GM20000 (cell line): Measurements from ENCODE around the gene TSPY9.
"Not testable (repeated sequence)": the region's sequence is repeated elsewhere in the genome, so short reads cannot be mapped to it uniquely, and the experiment has no call there.

Source experiments
- DNase-seq: peaks from one replicate; pipeline ENCODE4 v3.0.0; 2012; ENCODE audit warnings: low spot score

The TSPY9 gene, protein sequence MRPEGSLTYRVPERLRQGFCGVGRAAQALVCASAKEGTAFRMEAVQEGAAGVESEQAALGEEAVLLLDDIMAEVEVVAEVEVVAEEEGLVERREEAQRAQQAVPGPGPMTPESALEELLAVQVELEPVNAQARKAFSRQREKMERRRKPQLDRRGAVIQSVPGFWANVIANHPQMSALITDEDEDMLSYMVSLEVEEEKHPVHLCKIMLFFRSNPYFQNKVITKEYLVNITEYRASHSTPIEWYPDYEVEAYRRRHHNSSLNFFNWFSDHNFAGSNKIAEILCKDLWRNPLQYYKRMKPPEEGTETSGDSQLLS

DNA sequence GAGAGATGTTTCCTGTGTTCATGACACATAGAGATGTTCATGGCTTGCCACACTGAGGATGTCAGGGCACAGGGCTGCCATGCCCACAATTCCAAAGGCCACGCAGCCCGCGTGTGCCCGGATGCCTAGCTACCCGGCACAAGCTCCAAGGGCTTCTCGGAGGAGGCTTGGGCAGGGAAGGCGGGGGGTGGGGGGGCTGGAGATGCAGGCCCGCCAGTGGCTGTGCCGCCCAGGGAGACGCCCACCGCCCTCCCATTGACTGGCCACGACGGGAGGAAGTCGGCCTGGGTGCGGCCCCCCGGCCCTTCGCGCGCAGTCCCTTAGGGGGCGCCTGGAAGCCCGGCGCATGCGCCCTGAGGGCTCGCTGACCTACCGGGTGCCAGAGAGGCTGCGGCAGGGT, at the start of gene TSPY9:
TSS of gene TSPY9 (plus strand) at position 301 of the 400 bp plus-strand sequence. CDS start at position 347, 46 bp downstream.
- DNase-seq, result not testable (repeated sequence)

DNA sequence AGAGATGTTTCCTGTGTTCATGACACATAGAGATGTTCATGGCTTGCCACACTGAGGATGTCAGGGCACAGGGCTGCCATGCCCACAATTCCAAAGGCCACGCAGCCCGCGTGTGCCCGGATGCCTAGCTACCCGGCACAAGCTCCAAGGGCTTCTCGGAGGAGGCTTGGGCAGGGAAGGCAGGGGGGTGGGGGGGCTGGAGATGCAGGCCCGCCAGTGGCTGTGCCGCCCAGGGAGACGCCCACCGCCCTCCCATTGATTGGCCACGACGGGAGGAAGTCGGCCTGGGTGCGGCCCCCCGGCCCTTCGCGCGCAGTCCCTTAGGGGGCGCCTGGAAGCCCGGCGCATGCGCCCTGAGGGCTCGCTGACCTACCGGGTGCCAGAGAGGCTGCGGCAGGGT, 20.4 kb upstream of the TSPY9 start, which contains the start of gene TSPY1:
TSS of gene TSPY1 (plus strand) at position 301 of the 400 bp plus-strand sequence. CDS start at position 347, 46 bp downstream.
- not testable (repeated sequence) for DNase-seq

DNA sequence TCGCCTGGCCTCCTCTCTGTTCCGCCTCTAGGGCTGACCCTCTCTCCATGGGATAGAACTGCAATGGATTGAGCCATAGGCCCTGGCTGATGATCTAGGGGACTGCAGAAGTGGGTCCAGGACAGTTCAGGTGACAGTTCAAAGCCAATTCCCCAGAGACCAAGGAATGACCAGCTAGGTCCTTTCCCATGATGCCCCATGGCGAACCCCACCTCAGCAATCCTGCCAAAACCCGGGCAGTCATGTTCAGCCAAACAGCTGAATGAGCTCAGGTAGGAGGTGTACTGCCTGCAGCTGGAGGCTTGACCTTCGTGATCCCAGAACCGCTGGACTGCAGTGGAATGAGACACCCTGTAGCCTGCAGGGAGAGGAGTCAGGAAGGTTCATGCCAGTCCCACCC, 17.3 kb downstream of the TSPY9 start:
- not testable (repeated sequence) for DNase-seq

DNA sequence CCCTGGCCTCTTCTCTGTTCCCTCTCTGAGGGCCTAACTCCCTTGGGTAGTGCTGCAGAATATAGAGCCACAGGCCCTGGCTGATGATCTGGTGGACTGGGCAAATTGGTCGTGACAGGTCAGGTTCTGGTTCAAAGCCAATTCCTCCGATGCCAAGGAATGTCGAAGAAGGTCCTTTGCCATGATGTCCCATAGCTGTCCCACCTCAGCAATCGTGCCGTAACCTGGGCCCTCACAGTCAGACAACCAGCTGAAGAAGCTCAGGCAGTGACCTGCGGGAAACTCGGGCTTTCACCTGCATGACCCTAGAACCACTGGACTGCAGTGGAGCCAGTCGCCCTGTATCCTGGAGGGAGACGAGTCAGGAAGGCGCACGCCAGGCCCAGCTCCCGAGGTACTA, 29.2 kb downstream of the TSPY9 start:
- not testable (repeated sequence) for DNase-seq

DNA sequence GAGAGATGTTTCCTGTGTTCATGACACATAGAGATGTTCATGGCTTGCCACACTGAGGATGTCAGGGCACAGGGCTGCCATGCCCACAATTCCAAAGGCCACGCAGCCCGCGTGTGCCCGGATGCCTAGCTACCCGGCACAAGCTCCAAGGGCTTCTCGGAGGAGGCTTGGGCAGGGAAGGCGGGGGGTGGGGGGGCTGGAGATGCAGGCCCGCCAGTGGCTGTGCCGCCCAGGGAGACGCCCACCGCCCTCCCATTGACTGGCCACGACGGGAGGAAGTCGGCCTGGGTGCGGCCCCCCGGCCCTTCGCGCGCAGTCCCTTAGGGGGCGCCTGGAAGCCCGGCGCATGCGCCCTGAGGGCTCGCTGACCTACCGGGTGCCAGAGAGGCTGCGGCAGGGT, 40.5 kb downstream of the TSPY9 start, which contains the start of gene TSPY10:
TSS of gene TSPY10 (plus strand) at position 301 of the 400 bp plus-strand sequence. CDS start at position 347, 46 bp downstream.
- DNase-seq, result not testable (repeated sequence)
